ENCODE data around the gene IGF2BP2.

The IGF2BP2 gene

GRCh38 chr3:185737740-185738680 lies 86.8 kb downstream of the IGF2BP2 start:
- no peak for DNase-seq (ENCODE audit: insufficient read length)
- no peak for FAIRE-seq
- no peak for TF ChIP-seq POLR2AphosphoS5 (IDR thresholded peaks at IDR 0.05; ENCODE audit: low read depth, low read length)
- TF ChIP-seq POLR2A (IDR thresholded peaks at IDR 0.05; ENCODE audit: low read depth, low read length) = no peak
- no peak for TF ChIP-seq TAF1 (IDR thresholded peaks at IDR 0.05; ENCODE audit: borderline replicate concordance, low read depth, low read length)

- TF ChIP-seq TAF1 (IDR thresholded peaks at IDR 0.05; ENCODE audit: borderline replicate concordance, low read depth, low read length) (no peak), POLR2AphosphoS5 (IDR thresholded peaks at IDR 0.05; ENCODE audit: low read depth, low read length) (no peak), POLR2A (IDR thresholded peaks at IDR 0.05; ENCODE audit: low read depth, low read length) (no peak)
- DNase-seq (ENCODE audit: insufficient read length) (no peak), FAIRE-seq (no peak)
These were observed 87.8 kb downstream of the IGF2BP2 start for GRCh38 chr3:185737020-185737419.

GRCh38 chr3:185734725-185735096 lies 90.1 kb downstream of the IGF2BP2 start:
- FAIRE-seq = no peak
- no peak for TF ChIP-seq POLR2AphosphoS5 (IDR thresholded peaks at IDR 0.05; ENCODE audit: low read depth, low read length)
- TF ChIP-seq TAF1 (IDR thresholded peaks at IDR 0.05; ENCODE audit: borderline replicate concordance, low read depth, low read length) = no peak
- no peak for TF ChIP-seq POLR2A (IDR thresholded peaks at IDR 0.05; ENCODE audit: low read depth, low read length)
- no peak for DNase-seq (ENCODE audit: insufficient read length)

GRCh38 chr3:185733980-185734724 lies 90.7 kb downstream of the IGF2BP2 start:
- FAIRE-seq = peak; percentile 80
- peak; percentile 28 for DNase-seq (ENCODE audit: insufficient read length)
- TF ChIP-seq POLR2A (IDR thresholded peaks at IDR 0.05; ENCODE audit: low read depth, low read length) (no peak), POLR2AphosphoS5 (IDR thresholded peaks at IDR 0.05; ENCODE audit: low read depth, low read length) (no peak), TAF1 (IDR thresholded peaks at IDR 0.05; ENCODE audit: borderline replicate concordance, low read depth, low read length) (no peak)

- FAIRE-seq (no peak), DNase-seq (ENCODE audit: insufficient read length) (no peak)
- TF ChIP-seq POLR2A (IDR thresholded peaks at IDR 0.05; ENCODE audit: low read depth, low read length) (no peak), TAF1 (IDR thresholded peaks at IDR 0.05; ENCODE audit: borderline replicate concordance, low read depth, low read length) (no peak), POLR2AphosphoS5 (IDR thresholded peaks at IDR 0.05; ENCODE audit: low read depth, low read length) (no peak)
These were observed 92.1 kb downstream of the IGF2BP2 start for GRCh38 chr3:185732782-185733181.

GRCh38 chr3:185730550-185730949 lies 94.3 kb downstream of the IGF2BP2 start:
- FAIRE-seq = no peak
- DNase-seq (ENCODE audit: insufficient read length) = no peak
- TF ChIP-seq POLR2AphosphoS5 (IDR thresholded peaks at IDR 0.05; ENCODE audit: low read depth, low read length) = no peak
- TF ChIP-seq POLR2A (IDR thresholded peaks at IDR 0.05; ENCODE audit: low read depth, low read length) = no peak
- TF ChIP-seq TAF1 (IDR thresholded peaks at IDR 0.05; ENCODE audit: borderline replicate concordance, low read depth, low read length) = no peak

- FAIRE-seq (no peak), DNase-seq (ENCODE audit: insufficient read length) (no peak)
These were observed 95.3 kb downstream of the IGF2BP2 start for GRCh38 chr3:185729337-185730055.

GRCh38 chr3:185728630-185729336 lies 96.1 kb downstream of the IGF2BP2 start:
- no peak for TF ChIP-seq TAF1 (IDR thresholded peaks at IDR 0.05; ENCODE audit: borderline replicate concordance, low read depth, low read length)
- no peak for TF ChIP-seq POLR2A (IDR thresholded peaks at IDR 0.05; ENCODE audit: low read depth, low read length)
- no peak for TF ChIP-seq POLR2AphosphoS5 (IDR thresholded peaks at IDR 0.05; ENCODE audit: low read depth, low read length)
- no peak for FAIRE-seq

More at GRCh38 chr3:185729337-185730055, 95.3 kb downstream of the IGF2BP2 start:
- TF ChIP-seq POLR2A (IDR thresholded peaks at IDR 0.05; ENCODE audit: low read depth, low read length) = no peak
- no peak for TF ChIP-seq POLR2AphosphoS5 (IDR thresholded peaks at IDR 0.05; ENCODE audit: low read depth, low read length)
- TF ChIP-seq TAF1 (IDR thresholded peaks at IDR 0.05; ENCODE audit: borderline replicate concordance, low read depth, low read length) = no peak

GRCh38 chr3:185727873-185728272 lies 97.0 kb downstream of the IGF2BP2 start:
- no peak for DNase-seq (ENCODE audit: insufficient read length)
- TF ChIP-seq POLR2AphosphoS5 (IDR thresholded peaks at IDR 0.05; ENCODE audit: low read depth, low read length) (no peak), TAF1 (IDR thresholded peaks at IDR 0.05; ENCODE audit: borderline replicate concordance, low read depth, low read length) (no peak), POLR2A (IDR thresholded peaks at IDR 0.05; ENCODE audit: low read depth, low read length) (no peak)
- FAIRE-seq = no peak

More at GRCh38 chr3:185728630-185729336, 96.1 kb downstream of the IGF2BP2 start:
- DNase-seq (ENCODE audit: insufficient read length) = no peak

- no peak for TF ChIP-seq TAF1 (IDR thresholded peaks at IDR 0.05; ENCODE audit: borderline replicate concordance, low read depth, low read length)
- no peak for TF ChIP-seq POLR2A (IDR thresholded peaks at IDR 0.05; ENCODE audit: low read depth, low read length)
- TF ChIP-seq POLR2AphosphoS5 (IDR thresholded peaks at IDR 0.05; ENCODE audit: low read depth, low read length) = no peak
- no peak for FAIRE-seq
- no peak for DNase-seq (ENCODE audit: insufficient read length)
These were observed 98.4 kb downstream of the IGF2BP2 start for GRCh38 chr3:185726254-185726967.

All from GM12892 (cell line).